Small intestine (tissue), 7 donors: ENCODE measurements around the gene XPR1. TPM values are rescaled to one million over a fixed set of nuclear protein-coding genes. Genes with fewer than 3 reads are reported as not detected.

Experiments used
- DNase-seq, 2 donors: peaks; one replicate each; pipeline versions ENCODE4 v3.0.0 to v3.0.0-alpha.2; 2013
- FAIRE-seq: peaks from 2 replicates; lab custom pipeline; 2012; peaks lifted over from hg19 to GRCh38; lab: Jason Lieb, UNC
- H3K27ac ChIP-seq, 3 donors: one replicate each; pipeline ENCODE4 v1.5.1; 2013; ENCODE audit warnings: low read length in 2 of 3, mild to moderate bottlenecking in 2 of 3, control low read depth in 1 of 3, inconsistent platforms in 1 of 3, low read depth in 1 of 3, moderate library complexity in 1 of 3
- H3K27me3 ChIP-seq, 3 donors: one replicate each; pipeline ENCODE4 v1.6.1; 2013; ENCODE audit warnings: low read length in 3 of 3, inconsistent platforms in 1 of 3; ENCODE audit not compliant: control insufficient read depth in 3 of 3, insufficient read depth in 3 of 3
- H3K36me3 ChIP-seq, 3 donors: one replicate each; pipeline ENCODE4 v1.6.1; 2013; ENCODE audit warnings: low read length in 3 of 3, inconsistent platforms in 1 of 3, low read depth in 1 of 3, mild to moderate bottlenecking in 1 of 3, moderate library complexity in 1 of 3; ENCODE audit not compliant: control insufficient read depth in 3 of 3, insufficient read depth in 2 of 3
- H3K4me1 ChIP-seq, 3 donors: one replicate each; pipeline ENCODE4 v1.6.1; 2013; ENCODE audit warnings: low read length in 2 of 3, inconsistent platforms in 1 of 3, low read depth in 1 of 3, mild to moderate bottlenecking in 1 of 3, moderate library complexity in 1 of 3; ENCODE audit not compliant: control insufficient read depth in 3 of 3, insufficient read depth in 2 of 3
- H3K4me3 ChIP-seq, 3 donors: one replicate each; pipeline ENCODE4 v1.5.1; 2013; ENCODE audit warnings: low read length in 3 of 3, control low read depth in 1 of 3, inconsistent platforms in 1 of 3, low read depth in 1 of 3, mild to moderate bottlenecking in 1 of 3, moderate library complexity in 1 of 3
- H3K9me3 ChIP-seq, 2 donors: one replicate each; pipeline ENCODE4 v1.6.1; 2013; ENCODE audit warnings: low read depth in 1 of 2, low read length in 1 of 2; ENCODE audit not compliant: control insufficient read depth in 2 of 2, insufficient read depth in 1 of 2
- WGBS, 3 donors: extraction: QIAGEN DNeasy Blood & Tissue Kit; methylation state at CpG; one replicate each; pipeline ENCODE4 v1.1.7; 2013; 5-methylcytosine and 5-hydroxymethylcytosine counted together
- polyA plus RNA-seq, 4 donors: library from polyadenylated mRNA; stranded (reverse) in 3 of 4; unstranded in 1 of 4; fragments of 200-250 nt in 3 of 4; fragments of 120-200 nt in 1 of 4; gene quantifications; one replicate each; pipeline versions ENCODE4 v1.2.1 to v1.2.3, GENCODE V29; 2013
- donor health status: healthy with polysubstance abuse.
- donor health status: control.
- donor health status: control.
- donor health status: Bipolar disorder and iron deficiency.
- donor health status: healthy.

Gene XPR1
- polyA plus RNA-seq, 4 donors: 5.1 to 27.3 (median 8.5) TPM

DNA sequence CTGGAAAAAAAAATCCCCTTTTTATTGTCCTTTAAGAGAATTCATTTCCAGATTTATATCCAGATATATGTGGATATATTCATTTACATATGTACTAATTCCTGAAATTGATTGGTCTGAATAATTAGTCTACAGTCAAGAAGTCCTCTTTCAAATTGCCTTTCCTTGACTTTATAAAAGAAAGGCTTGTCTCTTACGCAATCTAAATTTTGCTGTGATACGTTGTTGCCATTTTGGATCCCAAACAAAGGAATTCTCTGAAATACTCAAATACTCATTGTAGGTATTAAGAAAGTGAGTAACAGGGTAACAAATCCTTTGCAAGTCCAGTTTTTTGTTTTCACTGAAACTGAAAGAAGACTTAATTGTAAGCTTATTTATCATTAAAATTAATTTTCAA is 144.0 kb downstream of the XPR1 start:
- FAIRE-seq: no peak
- Histone ChIP-seq H3K4me3 (no peak overlapping the region), H3K4me1 (no peaks in the 10 kb centered on the region), H3K27ac (no peak overlapping the region), H3K9me3 (peaks cover 0 to 4% of the 10 kb centered on the region in 2 donors), H3K36me3 (no peaks in the 10 kb centered on the region), H3K27me3 (no peaks in the 10 kb centered on the region)
- no peak for DNase-seq
- 97 to 99% (median 97%) methylated on average over 2 of the region's 2 CpGs for WGBS, 3 donors

DNA sequence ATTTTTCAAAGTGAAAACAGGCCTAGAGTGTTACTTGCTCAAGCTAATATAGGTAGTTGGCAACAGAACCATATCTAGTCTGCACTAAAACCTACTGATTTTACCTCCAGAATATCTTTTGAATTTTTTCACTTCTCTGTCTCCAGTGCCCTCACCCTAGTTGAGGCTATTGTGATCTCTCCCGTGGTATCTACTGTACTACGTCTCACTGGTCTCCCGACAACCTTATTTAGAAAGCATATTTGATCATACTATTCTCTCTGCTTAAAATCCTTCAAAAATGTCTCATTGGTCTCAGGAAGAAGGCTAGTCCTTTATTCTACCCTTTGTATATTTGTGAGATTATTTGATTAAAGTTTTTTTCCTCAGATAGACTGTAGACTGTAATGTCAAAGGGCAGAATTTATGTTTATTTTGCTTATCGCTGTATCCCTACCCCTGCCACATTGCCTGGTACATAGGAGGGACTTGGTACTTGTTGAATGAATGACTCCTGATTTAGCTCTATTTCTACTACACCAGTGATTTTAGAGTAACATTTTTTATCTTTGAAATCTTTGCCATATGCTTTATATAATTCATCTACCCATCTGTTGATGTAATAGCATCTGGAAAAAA is 145.4 kb downstream of the XPR1 start:
- no peaks in the 10 kb centered on the region for H3K27me3 ChIP-seq
- no peaks in the 10 kb centered on the region for H3K36me3 ChIP-seq
- H3K27ac ChIP-seq: no peak overlapping the region
- FAIRE-seq (peak; percentile 74), DNase-seq (peak; percentile 12 to 65)
- H3K4me3 ChIP-seq: no peak overlapping the region
- peaks cover 0 to 3% of the 10 kb centered on the region in 2 donors for H3K9me3 ChIP-seq
- WGBS, 3 donors: 24 to 45% (median 33%) methylated on average over 4 of the region's 4 CpGs
- no peaks in the 10 kb centered on the region for H3K4me1 ChIP-seq

- Histone ChIP-seq H3K4me3 (no peak overlapping the region), H3K4me1 (no peaks in the 10 kb centered on the region), H3K36me3 (no peaks in the 10 kb centered on the region), H3K9me3 (no peaks in the 10 kb centered on the region), H3K27me3 (no peaks in the 10 kb centered on the region), H3K27ac (no peak overlapping the region)
- DNase-seq (peak; percentile 17 to 56), FAIRE-seq (no peak)
- WGBS, 3 donors: 38 to 65% (median 44%) methylated on average over 1 of the region's 1 CpG
These were observed 147.1 kb downstream of the XPR1 start for GRCh38 chr1:180778782-180779398.

DNA sequence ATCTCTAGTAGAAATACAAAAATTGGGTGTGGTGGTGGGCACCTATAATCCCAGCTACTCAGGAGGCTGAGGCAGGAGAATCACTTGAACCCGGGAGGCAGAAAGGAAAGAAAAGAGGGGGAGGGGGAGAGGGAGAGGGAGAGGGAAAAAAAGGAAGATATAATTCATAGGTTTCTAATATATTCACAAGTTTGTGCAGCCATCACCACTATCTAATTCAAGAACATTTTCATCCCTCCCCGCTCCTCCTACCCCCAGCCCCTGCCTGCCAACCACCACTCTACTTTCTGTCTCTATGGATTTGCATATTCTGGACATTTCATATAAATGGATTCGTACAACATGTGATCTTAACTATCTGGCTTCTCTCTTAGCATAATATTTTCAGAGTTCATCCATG is 147.8 kb downstream of the XPR1 start:
- Histone ChIP-seq H3K36me3 (no peaks in the 10 kb centered on the region), H3K27me3 (no peaks in the 10 kb centered on the region), H3K27ac (no peak overlapping the region), H3K4me1 (no peaks in the 10 kb centered on the region), H3K4me3 (no peak overlapping the region), H3K9me3 (no peaks in the 10 kb centered on the region)
- DNase-seq (no peak), FAIRE-seq (no peak)
- WGBS, 3 donors: 93 to 96% (median 96%) methylated on average over 2 to 3 of the region's 3 CpGs

DNA sequence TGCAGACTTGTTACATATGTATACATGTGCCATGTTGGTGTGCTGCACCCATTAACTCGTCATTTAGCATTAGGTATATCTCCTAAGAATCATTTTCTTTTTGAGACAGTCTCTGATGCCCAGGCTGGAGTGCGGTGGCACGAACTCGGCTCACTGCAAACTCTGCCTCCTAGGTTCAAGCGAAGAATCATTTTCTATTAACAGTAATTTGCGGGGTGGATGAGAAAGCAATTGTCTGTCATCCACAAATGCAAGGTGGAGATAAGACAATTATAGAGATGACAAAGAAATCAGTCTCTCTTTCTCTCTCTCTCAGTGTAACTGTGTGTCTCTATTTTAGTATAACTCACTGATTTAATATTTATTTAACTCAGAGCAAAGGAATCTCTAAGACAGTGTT is 149.9 kb downstream of the XPR1 start:
- FAIRE-seq (no peak), DNase-seq (no peak)
- Histone ChIP-seq H3K4me1 (no peaks in the 10 kb centered on the region), H3K27me3 (no peaks in the 10 kb centered on the region), H3K4me3 (no peak overlapping the region), H3K36me3 (no peaks in the 10 kb centered on the region), H3K27ac (no peak overlapping the region), H3K9me3 (no peaks in the 10 kb centered on the region)
- WGBS, 3 donors: 95 to 98% (median 95%) methylated on average over 6 of the region's 6 CpGs

DNA sequence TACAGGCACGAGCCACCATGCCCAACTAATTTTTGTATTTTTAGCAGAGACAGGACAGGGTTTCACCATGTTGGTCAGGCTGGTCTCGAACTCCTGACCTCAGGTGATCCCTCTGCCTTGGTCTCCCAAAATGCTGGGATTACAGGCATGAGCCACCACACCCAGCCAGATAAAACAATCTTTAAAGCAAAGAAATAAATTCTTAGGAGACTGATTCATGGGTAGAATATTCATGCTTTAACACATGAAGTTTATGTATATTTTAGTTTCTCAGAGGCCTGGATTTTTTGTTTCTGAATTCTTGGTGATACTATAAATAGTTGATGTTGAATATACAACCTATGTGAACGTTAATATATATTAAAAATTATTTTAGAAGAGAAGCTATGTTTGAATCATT is 153.5 kb downstream of the XPR1 start:
- H3K4me1 ChIP-seq: no peaks in the 10 kb centered on the region
- peaks cover 0 to 4% (median 0%) of the 10 kb centered on the region in 3 donors for H3K36me3 ChIP-seq
- H3K9me3 ChIP-seq: no peaks in the 10 kb centered on the region
- no peak overlapping the region for H3K4me3 ChIP-seq
- FAIRE-seq: no peak
- 83 to 88% (median 85%) methylated on average over 3 of the region's 3 CpGs for WGBS, 3 donors
- DNase-seq: no peak
- H3K27me3 ChIP-seq: no peaks in the 10 kb centered on the region
- H3K27ac ChIP-seq: no peak overlapping the region

- DNase-seq (no peak), FAIRE-seq (no peak)
- no peak overlapping the region for H3K4me3 ChIP-seq
- no peak overlapping the region for H3K27ac ChIP-seq
- H3K27me3 ChIP-seq: no peaks in the 10 kb centered on the region
- no peaks in the 10 kb centered on the region for H3K9me3 ChIP-seq
- no peaks in the 10 kb centered on the region for H3K4me1 ChIP-seq
- H3K36me3 ChIP-seq: peaks cover 0 to 4% (median 0%) of the 10 kb centered on the region in 3 donors
- WGBS, 3 donors: 82 to 83% (median 82%) methylated on average over 3 of the region's 3 CpGs
These were observed 154.1 kb downstream of the XPR1 start for GRCh38 chr1:180785887-180786286.

DNA sequence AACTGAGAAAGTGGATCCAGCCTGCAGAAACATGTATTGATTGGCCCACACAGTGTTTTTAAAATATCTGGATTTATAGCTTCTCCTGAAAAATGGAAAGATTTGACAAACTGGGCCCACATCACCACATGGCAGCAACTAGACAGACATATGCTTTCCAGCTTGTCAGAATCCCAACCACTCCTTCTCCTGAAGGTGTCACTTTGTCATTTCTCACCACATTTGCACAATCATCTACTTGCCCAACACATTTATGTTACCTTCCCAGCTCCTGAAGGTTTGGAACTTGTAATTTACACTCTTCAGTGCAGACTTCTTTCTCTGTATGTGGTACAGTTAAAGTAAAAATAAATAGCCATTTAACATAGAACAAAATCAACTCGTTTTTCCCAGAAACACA is 154.8 kb downstream of the XPR1 start:
- no peak for DNase-seq
- FAIRE-seq: no peak
- Histone ChIP-seq H3K36me3 (peaks cover 0 to 4% (median 0%) of the 10 kb centered on the region in 3 donors), H3K27ac (no peak overlapping the region), H3K27me3 (no peaks in the 10 kb centered on the region), H3K9me3 (no peaks in the 10 kb centered on the region), H3K4me1 (no peaks in the 10 kb centered on the region), H3K4me3 (no peak overlapping the region)
- 75 to 85% (median 83%) methylated on average over 1 of the region's 1 CpG for WGBS, 3 donors
